ENCODE data around the gene RASGEF1B.
"Not testable (repeated sequence)": the region's sequence is repeated elsewhere in the genome, so short reads cannot be mapped to it uniquely, and the experiment has no call there.

DNA sequence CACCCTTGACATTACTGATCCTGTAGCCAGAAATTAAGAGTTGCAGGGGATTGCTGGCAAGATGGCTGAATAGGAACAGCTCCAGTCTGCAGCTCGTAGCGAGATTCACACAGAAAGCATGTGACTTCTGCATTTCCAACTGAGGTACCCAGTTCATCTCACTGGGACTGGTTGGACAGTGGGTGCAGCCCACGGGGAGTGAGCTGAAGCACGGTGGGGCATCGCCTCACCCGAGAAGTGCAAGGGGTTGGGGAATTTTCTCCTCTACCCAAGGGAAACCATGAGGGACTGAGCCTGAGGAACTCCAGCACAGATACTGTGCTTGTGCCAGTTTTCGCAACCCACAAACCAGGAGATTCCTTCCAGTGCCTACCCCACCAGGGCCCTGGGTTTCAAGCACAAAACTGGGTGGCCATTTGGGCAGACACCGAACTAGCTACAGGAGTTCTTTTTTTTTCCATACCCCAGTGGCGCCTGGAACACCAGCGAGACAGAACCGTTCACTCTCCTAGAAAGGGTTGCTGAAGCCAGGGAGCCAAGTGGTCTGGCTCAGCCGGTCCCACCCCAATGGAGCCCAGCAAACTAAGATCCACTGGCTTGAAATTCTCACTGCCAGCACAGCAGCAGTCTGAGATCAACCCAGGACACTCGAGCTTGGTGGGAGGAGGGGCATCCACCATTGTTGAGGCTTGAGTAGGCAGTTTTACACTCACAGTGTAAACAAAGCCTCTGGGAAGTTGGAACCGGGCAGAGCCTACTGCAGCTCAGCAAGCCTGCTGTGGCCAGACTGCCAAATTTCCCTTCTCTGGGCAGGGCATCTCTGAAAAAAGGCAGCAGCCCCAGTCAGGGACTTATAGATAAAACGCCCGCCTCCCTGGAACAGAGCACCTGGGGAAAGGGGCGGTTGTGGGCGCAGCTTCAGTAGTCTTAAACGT is 1.9 kb upstream of the RASGEF1B start:
- TF ChIP-seq, protein P1, sequence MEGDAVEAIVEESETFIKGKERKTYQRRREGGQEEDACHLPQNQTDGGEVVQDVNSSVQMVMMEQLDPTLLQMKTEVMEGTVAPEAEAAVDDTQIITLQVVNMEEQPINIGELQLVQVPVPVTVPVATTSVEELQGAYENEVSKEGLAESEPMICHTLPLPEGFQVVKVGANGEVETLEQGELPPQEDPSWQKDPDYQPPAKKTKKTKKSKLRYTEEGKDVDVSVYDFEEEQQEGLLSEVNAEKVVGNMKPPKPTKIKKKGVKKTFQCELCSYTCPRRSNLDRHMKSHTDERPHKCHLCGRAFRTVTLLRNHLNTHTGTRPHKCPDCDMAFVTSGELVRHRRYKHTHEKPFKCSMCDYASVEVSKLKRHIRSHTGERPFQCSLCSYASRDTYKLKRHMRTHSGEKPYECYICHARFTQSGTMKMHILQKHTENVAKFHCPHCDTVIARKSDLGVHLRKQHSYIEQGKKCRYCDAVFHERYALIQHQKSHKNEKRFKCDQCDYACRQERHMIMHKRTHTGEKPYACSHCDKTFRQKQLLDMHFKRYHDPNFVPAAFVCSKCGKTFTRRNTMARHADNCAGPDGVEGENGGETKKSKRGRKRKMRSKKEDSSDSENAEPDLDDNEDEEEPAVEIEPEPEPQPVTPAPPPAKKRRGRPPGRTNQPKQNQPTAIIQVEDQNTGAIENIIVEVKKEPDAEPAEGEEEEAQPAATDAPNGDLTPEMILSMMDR (IDR thresholded peaks at IDR 0.05): not testable (repeated sequence)
- TF ChIP-seq POLR2A (IDR thresholded peaks at IDR 0.05; ENCODE audit: low read depth): not testable (repeated sequence)

All from esophagus muscularis mucosa (tissue), 3 donors.